ENCODE results near the gene KLF13. TPM values are rescaled to one million over a fixed set of nuclear protein-coding genes. Genes with fewer than 3 reads are reported as not detected.

The KLF13 gene
- polyA plus RNA-seq, 1 experiment: 16.8 TPM

- POLR2A ChIA-PET: no interaction called here
Observed at GRCh38 chr15:31339558-31339895, 12.9 kb downstream of the KLF13 start.

GRCh38 chr15:31340047-31340446, 13.4 kb downstream of the KLF13 start:
- CTCF ChIA-PET: interaction anchor here (2.2 kb wide), 1 partner anchor 148 kb away, joined by 9 read pairs; no protein-coding TSS in a partner anchor
- Histone ChIP-seq H3K27ac (ENCODE audit: low read depth, low read length) (no peak overlapping the region), H3K27me3 (ENCODE audit: control insufficient read depth, insufficient read depth, low read length) (no peaks in the 10 kb centered on the region), H3K4me3 (ENCODE audit: low read depth, low read length) (no peak overlapping the region), H3K9me3 (ENCODE audit: control insufficient read depth, insufficient read depth, low read length) (no peaks in the 10 kb centered on the region; the same call in 1 of the 2 replicates)
- POLR2A ChIA-PET: no interaction called here
- no peak for DNase-seq (ENCODE audit: low read depth, low spot score)
- TF ChIP-seq, protein P1, sequence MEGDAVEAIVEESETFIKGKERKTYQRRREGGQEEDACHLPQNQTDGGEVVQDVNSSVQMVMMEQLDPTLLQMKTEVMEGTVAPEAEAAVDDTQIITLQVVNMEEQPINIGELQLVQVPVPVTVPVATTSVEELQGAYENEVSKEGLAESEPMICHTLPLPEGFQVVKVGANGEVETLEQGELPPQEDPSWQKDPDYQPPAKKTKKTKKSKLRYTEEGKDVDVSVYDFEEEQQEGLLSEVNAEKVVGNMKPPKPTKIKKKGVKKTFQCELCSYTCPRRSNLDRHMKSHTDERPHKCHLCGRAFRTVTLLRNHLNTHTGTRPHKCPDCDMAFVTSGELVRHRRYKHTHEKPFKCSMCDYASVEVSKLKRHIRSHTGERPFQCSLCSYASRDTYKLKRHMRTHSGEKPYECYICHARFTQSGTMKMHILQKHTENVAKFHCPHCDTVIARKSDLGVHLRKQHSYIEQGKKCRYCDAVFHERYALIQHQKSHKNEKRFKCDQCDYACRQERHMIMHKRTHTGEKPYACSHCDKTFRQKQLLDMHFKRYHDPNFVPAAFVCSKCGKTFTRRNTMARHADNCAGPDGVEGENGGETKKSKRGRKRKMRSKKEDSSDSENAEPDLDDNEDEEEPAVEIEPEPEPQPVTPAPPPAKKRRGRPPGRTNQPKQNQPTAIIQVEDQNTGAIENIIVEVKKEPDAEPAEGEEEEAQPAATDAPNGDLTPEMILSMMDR (IDR thresholded peaks at IDR 0.05; ENCODE audit: low read depth, low read length): no peak

More at GRCh38 chr15:31339558-31339895, 12.9 kb downstream of the KLF13 start:
- Histone ChIP-seq H3K27me3 (ENCODE audit: control insufficient read depth, insufficient read depth, low read length) (no peaks in the 10 kb centered on the region), H3K9me3 (ENCODE audit: control insufficient read depth, insufficient read depth, low read length) (no peaks in the 10 kb centered on the region; the same call in 1 of the 2 replicates), H3K27ac (ENCODE audit: low read depth, low read length) (peak overlapping the region; percentile 79), H3K4me3 (ENCODE audit: low read depth, low read length) (no peak overlapping the region)
- no peak for DNase-seq (ENCODE audit: low read depth, low spot score)
- TF ChIP-seq, protein P1 (IDR thresholded peaks at IDR 0.05; ENCODE audit: low read depth, low read length): no peak
- CTCF ChIA-PET: interaction anchor here (2.2 kb wide), 1 partner anchor 149 kb away, joined by 9 read pairs; no protein-coding TSS in a partner anchor

GRCh38 chr15:31340592-31340991, 14.0 kb downstream of the KLF13 start:
- H3K9me3 ChIP-seq (ENCODE audit: control insufficient read depth, insufficient read depth, low read length): no peaks in the 10 kb centered on the region; the same call in 1 of the 2 replicates
- H3K4me3 ChIP-seq (ENCODE audit: low read depth, low read length): no peak overlapping the region
- ChIA-PET CTCF (interaction anchor here (0.6 kb wide), 1 partner anchor 148 kb away, joined by 3 read pairs; no protein-coding TSS in a partner anchor), POLR2A (no interaction called here)
- no peak for DNase-seq (ENCODE audit: low read depth, low spot score)
- TF ChIP-seq, protein P1 (IDR thresholded peaks at IDR 0.05; ENCODE audit: low read depth, low read length): no peak
- H3K27ac ChIP-seq (ENCODE audit: low read depth, low read length): no peak overlapping the region
- H3K27me3 ChIP-seq (ENCODE audit: control insufficient read depth, insufficient read depth, low read length): no peaks in the 10 kb centered on the region

- TF ChIP-seq, protein P1 (IDR thresholded peaks at IDR 0.05; ENCODE audit: low read depth, low read length): no peak
- no peak for DNase-seq (ENCODE audit: low read depth, low spot score)
- no peaks in the 10 kb centered on the region; the same call in 1 of the 2 replicates for H3K9me3 ChIP-seq (ENCODE audit: control insufficient read depth, insufficient read depth, low read length)
- H3K27me3 ChIP-seq (ENCODE audit: control insufficient read depth, insufficient read depth, low read length): no peaks in the 10 kb centered on the region
- ChIA-PET POLR2A (no interaction called here), CTCF (interaction anchor here (0.6 kb wide), 1 partner anchor 148 kb away, joined by 3 read pairs; no protein-coding TSS in a partner anchor)
- H3K4me3 ChIP-seq (ENCODE audit: low read depth, low read length): no peak overlapping the region
- H3K27ac ChIP-seq (ENCODE audit: low read depth, low read length): no peak overlapping the region
Observed at GRCh38 chr15:31341071-31341470, 14.4 kb downstream of the KLF13 start.

- no peak for DNase-seq (ENCODE audit: low read depth, low spot score)
- H3K27ac ChIP-seq (ENCODE audit: low read depth, low read length): no peak overlapping the region
- no peaks in the 10 kb centered on the region for H3K27me3 ChIP-seq (ENCODE audit: control insufficient read depth, insufficient read depth, low read length)
- ChIA-PET CTCF (no interaction called here), POLR2A (no interaction called here)
- H3K9me3 ChIP-seq (ENCODE audit: control insufficient read depth, insufficient read depth, low read length): no peaks in the 10 kb centered on the region; the same call in 1 of the 2 replicates
- H3K4me3 ChIP-seq (ENCODE audit: low read depth, low read length): no peak overlapping the region
- TF ChIP-seq, protein P1 (IDR thresholded peaks at IDR 0.05; ENCODE audit: low read depth, low read length): no peak
Observed at GRCh38 chr15:31341496-31342195, 15.0 kb downstream of the KLF13 start.

Data from AG04450 (cell line).